HG02610 (cell line): Measurements from ENCODE around the gene CTIF.

Source experiments
- ATAC-seq: cut with Tn5 transposase; IDR thresholded peaks from one replicate; pipeline ENCODE4 v1.9.1; 2021; ENCODE audit warnings: mild to moderate bottlenecking, moderate library complexity; ENCODE audit not compliant: unreplicated experiment

The CTIF gene

DNA sequence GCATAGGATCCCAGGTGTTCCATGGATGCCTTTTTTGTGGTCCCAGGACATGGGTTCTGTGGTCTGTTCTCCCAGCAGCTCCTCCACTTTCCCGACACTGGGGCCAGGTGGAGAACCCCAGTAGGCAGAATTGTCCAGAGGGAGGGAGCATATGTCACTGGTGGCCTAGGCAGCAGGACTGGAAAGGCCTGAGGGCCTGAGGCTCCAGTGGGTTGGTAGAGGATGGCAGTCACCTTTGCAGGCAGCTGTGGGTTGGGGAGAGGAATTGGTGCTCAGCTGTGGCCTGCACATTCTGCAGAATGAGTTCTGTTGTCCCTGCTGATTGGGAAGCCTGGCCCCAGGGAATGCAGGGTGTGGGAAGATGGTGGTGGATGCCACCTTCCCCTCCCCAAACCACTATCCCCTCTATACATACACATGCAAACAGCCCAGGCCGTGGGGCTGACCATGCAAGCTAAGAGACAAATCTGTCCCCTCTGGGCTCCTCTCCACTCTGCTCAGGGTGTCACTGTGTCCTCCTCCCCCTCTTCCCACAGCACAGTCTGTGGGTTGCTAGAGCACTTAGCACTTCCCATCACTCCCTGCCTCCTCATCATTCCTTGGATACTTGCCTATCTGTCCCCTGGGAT is 11.4 kb downstream of the CTIF start:
- no peak for ATAC-seq

DNA sequence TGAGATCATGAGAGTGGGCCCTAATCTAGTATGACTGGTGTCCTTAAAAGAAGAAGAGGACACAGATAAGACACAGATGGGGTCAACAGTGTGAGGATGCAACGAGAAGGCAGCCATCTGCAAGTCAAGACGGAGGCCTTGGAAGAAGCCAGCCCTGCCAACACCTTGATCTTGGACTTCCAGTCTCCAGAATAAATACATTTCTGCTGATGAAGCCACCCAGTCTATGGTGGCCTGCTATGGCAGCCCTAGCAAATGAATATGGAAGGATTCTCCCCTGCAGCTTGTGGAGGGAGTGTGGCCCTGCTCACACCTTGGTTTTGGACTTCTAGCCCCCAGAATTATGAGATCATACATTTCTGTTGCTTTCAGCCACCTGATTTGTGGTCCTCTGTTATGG is 12.3 kb downstream of the CTIF start:
- ATAC-seq = no peak

DNA sequence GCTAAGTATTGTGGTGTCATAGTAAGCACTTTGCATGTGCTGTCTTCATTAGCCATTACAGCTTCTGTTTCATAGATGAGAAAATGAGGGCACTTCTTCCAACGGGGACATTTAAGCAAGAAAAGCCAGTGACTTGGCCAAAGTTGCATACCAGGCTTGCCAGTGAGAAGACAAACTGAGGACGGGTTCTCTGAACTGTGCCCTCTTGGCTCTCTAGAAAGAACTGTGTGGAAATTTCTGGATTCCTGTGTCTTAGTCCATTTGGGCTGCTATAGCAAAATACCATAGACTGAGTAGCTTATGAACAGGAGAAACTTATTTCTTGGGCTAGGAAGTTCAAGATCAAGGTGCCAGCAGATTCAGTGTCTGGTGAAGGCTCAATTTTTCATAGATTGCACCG is 13.3 kb downstream of the CTIF start:
- no peak for ATAC-seq

DNA sequence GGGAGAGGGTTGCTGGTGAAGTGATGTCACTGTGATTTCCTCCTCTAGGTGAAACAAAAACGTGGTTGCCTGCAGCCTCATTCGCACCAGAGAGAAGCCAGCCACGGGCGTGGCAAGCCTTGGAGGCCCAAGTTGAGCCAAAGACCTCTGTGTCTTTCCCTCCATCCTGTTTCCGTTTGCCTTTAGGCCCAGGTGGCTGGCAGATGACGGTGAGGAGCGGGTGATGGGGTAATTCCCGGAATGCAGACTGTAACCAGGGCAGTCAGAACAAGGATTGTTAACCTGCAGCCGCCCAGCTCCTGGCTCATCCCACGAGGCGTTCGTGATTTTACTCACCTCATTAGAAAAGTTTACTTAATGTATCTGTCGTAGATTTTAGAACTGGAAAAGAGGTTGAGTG is 14.4 kb downstream of the CTIF start:
- no peak for ATAC-seq

DNA sequence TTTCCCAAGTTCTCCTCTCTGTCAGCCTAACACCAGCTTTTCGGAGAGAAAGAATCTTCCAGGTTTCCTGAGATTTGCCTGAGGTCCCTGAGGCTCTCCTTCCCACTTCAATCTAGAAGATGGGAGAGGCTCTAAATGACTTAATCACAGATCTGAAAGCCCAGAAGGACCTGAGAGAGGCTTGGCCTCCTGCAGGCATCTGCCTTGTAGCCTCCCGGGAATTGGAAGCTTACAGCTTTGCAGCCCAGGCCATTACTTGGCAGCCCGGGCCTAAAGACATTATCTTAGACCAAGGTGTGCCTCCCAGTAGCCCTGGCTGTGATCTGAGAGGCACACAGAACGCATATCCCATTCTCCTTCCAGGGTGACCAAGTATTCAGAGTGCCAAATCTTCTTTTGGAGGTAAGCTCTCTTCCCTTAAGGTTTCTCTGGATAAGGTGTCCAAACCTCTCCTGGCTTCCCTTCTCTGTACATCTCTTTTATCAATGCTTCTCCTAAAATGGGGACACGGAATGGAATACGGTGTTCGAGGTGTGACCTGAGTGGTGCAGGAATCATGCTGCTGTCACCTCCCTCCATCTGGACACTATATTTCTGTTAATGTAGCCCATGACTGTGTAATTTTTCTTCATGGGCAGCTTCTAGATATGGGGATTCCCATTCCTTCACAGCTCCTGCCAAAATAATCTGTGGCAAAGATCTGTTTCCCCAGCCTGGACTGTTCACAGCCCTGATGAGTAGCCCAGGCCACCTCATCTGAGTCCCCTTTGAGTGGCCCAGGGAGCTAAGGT is 16.0 kb downstream of the CTIF start:
- ATAC-seq = no peak

DNA sequence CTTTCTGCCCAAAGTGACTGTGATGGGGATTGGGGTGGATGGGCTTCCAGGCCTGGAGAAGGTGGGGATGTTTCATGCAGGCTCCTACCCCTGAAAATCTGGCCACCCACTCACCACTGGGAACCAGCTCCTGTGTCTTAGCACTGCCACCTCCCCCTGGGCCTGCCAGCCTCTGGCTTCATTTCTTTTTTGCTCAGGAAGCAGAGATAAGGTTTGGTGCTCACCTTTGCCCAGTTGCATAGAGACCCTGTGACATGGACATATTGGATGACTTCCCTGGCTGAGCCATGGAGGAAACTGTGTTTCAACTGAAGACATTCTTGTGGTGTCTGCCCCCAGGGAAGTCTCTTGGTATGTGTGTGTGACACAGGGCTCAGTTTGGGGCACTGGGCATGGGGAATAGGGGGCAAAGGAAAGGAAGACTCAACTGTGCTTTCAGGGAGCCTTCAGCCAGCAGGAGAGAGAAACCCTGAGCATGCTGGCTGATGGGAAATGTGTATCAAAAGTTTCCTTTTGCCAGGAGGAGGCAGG is 16.7 kb downstream of the CTIF start:
- ATAC-seq = no peak

DNA sequence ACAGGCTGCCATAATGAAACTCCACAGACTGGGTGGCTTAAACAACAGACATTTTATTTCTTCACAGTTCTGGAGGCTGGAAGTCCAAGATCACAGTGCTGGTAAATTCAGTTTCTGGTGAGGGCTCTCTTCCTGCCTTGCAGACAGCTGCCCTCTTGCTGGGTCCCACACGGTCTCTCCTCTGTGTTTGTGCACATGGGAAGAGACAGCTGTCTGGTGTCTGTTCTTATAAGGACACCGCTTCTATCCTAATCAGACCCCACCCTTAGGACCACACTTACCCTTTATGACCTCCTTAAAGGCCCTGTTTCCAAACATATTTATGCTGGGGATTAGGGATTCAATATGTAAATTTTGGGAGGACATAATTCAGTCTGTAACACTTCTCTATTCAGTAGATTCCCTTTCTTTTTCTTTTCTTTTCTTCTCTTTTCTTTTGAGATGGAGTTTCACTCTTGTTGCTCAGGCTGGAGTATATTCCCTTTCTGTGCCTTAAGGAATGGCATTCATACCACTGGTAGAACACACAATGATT is 18.9 kb downstream of the CTIF start:
- no peak for ATAC-seq

DNA sequence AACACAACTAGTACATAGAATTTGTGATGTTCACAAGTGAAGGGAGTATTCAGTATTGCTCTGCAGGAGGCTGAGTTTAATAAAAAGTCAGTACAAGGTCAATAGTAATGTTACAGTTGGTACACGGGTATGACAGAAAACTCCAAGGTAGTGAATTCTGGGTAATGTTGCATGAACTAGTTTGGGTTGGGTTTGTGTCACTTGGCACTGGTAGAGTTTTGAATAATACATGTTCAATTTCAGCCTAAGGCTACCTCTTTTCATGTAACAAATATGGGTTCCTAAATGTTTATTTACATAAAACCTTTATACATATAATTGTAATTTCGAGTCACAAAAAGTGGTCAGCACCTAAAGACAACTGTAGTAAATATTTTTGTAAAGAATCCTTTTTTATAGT is 19.4 kb downstream of the CTIF start:
- ATAC-seq = no peak

DNA sequence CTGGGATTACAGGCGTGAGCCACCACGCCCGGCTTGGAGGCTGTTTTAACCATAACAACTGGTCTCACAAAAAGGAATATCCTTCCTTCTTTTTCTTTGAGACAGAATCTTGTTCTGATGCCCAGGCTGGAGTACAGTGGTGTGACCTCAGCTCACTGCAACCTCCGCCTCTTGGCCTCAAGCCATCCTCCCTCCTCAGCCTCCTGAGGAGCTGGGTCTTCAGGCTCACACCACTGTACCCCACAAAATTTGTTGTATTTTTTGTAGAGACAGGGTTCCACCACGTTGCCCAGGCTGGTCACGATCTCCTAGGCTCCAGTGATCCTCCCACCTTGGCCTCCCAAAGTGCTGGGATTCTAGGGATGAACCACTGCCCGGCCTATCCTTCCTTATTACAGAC is 21.7 kb downstream of the CTIF start:
- no peak for ATAC-seq

DNA sequence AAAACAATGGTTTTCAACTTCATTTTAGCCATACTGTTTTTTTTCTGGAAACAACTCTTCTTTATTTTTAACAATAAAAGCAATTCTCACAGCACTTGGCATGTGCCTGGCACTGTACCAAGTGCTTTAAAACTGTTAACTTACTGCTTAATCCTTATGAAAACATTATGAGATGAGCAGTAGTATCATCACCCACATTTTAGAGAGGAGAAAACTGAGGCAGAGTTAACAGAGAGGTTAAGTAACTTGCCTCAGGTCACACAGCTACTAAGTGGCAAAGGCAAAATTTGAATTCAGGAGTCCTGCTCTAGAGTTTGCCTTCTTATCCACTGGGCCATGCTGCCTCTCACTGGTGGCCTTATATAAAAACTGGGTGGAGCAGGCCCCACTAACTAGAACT is 23.2 kb downstream of the CTIF start:
- no peak for ATAC-seq

DNA sequence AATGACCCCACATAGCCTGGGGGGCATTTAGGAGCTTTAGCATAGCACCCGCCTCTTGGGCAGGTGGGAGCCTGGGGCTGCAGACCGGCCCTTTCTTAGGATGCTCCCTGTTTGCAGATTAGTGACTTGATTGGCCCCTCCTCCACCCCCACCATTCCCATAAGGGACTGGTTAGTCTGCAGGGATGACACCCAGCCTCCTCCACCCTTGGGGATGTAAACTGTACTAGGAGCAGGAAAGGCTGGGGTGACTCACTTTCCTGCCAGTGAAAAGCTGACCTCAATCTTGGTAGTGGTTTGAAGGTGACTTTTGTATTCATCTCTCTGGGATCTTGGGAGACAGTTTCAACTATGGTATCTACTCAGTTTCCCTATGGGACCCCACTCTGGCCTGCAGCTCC is 24.2 kb downstream of the CTIF start:
- no peak for ATAC-seq

DNA sequence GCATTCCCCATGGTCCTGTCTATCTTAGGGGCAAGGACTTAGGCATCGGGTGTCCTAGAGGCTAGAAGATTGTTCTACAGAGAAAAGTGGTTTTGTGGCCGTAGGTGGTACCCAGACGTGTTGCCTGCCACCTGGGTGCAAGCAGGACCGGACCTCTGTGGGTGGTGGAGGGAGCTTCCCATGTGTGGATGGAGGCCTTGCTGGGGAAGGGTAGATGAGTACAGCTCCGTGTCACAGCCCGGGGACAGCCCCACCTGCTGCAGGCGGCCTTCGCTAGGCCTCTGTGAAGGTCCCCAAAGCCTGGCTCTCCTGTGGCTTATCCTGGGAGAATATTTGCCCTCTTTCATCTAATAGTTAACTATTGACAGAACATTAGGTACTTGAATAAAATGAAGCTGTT is 25.3 kb downstream of the CTIF start:
- ATAC-seq = no peak

DNA sequence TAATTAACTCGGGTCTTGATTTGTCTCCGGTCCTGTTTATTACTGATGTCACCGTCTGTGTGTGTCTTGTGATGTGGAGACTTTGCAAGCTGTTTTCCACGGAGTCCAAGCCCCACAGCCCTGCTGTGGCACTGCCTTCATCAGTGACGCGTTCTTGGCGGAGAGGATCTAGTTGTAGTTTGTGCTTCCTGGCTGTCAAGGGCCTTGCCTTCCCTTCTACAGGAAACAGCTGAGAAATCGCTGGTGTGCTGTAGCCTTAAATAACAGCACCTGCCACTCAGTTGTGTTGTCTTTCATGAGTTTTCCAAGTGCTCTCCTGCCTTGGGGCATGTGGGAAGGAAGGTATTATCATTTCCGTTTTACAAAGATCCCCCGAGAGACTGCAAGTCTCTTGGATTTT is 26.3 kb downstream of the CTIF start:
- no peak for ATAC-seq

DNA sequence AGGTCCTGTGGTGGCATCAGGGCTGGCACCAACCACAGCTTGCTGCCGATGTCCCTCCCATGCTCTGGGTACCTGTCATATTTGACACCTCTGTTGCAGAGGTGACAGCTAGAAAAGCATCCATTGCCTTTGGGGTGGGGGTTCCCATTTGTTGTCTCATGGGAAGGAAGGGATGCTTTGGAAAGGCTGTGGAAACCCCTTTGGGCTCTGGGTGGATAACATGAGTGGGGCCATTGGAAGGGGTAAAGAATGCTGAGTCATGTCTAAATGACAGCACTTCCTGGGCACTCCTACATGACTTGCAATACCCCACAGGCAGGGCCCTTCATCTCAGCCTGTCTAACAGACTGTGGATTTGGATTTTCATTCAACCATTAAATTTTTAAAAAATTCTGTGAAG is 27.8 kb downstream of the CTIF start:
- ATAC-seq = no peak

DNA sequence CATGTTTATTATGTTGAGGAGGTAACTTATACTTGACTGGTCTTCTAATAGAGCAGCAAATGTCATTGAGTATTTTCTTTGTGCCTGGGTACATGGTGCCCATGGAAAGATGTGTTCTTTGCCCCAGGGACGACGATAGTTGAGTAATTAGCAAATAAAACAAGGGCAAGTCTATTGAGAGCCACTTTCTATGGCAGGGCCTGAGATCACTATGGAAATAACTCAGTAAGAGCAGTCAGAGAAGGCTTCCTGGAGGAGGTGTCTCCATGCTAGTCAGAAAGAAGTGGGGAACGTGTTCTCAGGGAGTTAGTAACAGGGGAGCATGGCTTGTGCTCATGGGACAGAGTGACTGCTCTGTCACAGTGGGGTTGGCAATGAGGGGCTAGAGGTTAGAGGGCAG is 28.6 kb downstream of the CTIF start:
- ATAC-seq = no peak

DNA sequence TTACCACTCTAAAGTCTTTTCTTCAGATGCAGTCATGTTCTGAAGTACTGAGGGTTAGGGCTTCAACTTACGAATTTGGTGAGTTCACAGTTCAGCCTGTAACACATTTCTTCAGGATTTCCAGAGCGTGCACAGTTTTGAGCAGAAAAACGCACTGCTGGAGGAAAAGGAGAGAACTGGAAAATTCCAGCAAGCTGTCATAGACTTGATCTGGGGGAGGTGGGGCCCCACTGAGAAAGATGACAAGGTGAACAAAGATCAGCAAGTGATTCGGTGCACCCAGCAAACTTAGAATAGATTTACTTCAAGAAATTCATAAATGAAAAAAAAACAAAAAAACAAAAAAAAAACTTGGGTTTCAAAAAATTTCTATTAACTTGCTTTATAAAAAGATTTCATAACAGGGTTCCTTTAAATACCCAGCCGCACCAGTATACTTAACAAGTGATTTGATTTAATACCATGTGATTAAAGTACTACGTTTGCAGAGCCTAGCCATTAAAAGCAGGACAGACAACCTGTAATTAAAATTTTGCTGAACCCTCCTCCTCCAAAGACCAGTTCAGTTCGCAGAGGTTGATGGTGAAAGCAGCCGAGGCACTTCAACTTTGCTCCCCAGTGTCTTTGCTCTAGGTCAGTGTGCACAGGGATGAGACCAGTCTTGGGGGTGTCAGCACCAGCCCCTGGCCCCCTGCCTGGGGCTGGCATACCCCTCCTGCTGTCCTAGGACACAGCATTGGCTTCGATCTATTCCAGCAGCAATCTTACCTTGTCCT is 30.5 kb downstream of the CTIF start:
- ATAC-seq = no peak

DNA sequence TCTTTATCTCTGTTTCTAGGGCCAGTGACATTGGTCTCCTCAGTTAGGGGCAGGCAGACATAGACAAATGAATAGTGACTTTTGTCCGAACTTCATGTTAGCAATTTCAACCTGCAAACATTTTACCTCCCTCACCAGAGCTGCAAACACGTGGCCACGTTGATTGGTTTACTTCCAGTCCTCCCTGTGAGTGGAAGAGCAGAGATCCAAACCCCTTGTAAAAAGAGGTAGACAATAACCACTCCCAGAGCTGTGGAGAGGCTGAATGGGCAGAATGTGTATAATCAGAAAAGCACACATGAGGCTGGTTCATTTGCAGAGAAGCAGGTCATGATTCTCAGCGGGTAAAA is 31.1 kb downstream of the CTIF start:
- no peak for ATAC-seq

DNA sequence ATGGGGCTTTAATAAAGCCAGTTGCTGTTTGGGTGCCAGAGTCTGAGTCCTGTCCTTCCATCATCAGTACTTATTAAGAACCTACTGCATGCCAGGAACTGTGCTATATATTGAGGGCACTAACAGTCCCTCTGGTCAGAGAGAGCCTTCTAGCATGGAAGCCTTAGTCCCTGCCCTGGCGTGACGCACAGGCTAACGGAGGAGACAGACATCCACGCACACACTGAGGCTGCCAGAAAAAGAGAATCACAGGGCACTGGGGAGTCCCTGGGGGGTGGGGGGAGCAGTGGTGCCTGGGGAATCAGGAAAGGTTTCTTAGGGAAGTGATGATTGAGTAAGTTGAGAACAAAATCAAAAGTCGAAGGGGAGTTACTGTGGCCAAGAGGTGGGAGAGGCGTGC is 31.5 kb downstream of the CTIF start:
- no peak for ATAC-seq

DNA sequence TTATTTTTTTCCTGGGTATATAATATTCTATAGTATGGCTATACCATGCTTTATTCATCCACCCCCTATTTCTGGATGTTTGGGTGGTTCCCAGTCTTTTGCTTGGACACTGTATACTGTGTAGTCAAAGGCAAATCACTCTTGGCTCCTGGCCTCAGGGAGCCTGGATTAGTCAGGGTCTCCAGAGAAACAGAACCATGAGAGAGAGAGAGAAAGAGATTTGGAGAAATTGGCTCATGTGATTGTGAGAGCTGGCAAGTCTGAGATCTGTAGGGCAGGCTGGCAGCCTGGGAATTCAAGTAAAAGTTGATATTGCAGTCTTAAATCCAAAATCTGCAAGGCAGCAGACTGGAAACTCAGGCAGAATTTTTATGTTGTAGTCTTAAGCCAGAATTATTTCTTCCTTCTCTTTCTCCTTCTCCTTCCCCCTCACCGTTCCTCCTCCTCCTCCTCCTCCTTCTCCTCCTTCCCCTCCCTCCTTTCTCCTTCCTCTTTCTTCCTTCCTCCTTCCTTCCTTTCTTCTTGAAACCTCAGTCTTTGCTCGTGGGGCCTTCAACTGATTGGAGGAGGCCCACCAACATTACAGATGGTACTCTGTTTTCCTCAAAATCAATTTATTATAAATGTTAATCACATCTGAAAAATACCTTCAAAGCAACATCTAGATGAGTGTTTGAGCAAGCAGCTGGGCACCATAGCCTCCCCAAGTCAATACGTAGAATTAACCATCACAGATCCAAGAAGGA is 33.0 kb downstream of the CTIF start:
- ATAC-seq = no peak

DNA sequence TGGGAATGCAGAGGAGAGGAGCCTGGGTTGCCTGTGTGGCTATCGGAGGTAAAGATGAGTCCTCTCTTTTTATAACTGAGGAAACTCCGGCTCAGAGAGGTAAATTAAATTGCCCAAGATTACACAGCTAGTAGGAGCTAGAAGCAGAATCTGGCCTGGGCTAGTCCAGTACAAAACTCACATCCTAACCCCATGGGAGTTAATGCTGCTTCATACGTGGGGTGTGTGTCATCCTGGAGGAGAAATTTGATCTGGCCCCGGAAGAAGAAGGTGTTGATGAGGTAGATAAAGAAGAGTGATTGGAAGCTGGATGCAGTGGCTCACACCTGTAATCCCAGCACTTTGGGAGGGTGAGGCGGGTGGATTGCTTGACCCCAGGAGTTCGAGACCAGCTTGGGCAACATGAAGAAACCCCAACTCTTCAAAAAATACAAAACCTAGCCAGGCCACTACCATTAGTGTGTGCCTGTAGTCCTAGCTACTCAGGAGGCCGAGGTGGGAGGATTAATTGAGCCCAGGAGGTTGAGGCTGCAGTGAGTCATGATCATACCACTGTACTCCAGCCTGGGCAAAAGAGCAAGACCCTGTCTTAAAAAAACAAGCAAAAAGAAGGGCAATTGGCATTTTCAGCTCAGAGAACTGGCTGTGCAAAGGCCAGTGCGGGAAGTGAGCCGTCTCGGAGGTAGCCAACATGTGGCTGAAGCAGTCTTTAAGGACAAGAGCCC is 33.7 kb downstream of the CTIF start:
- ATAC-seq = no peak
